Measurements from ENCODE around the gene GNG7.
A peak's percentile ranks its signal among the peaks of the same experiment; 100 is the strongest.
"Not testable (repeated sequence)": the region's sequence is repeated elsewhere in the genome, so short reads cannot be mapped to it uniquely, and the experiment has no call there.

GNG7 gene

DNA sequence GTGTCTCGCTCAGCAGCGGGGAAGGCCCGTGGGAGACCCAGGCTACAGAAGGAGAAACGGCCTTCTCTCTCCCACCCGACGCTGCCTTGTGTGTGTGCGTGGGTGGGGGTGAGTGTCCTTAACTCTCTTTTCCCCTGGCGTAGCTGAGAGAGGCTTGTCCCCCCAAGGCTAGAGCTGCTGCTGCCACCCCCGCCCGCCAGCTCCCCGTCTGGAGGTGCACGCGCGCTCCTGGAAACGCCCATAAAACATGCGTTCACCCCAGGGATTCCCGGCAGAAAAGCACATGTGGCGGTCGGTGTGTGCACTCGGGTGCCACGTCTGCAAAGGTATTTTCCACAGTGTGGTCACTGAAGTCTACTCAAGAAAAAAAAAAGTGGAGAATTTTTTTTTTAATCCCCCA, 190.5 kb downstream of the GNG7 start:
- DNase-seq (ENCODE audit: low read depth) = no peak
- no peak overlapping the region for H3K4me3 ChIP-seq (ENCODE audit: low read depth, low read length)

- no peak for DNase-seq (ENCODE audit: low read depth)
- H3K4me3 ChIP-seq (ENCODE audit: low read depth, low read length) = no peak overlapping the region
Observed at GRCh38 chr19:2511570-2511969, 190.9 kb downstream of the GNG7 start.

- no peak overlapping the region for H3K4me3 ChIP-seq (ENCODE audit: low read depth, low read length)
- no peak for DNase-seq (ENCODE audit: low read depth)
Observed at GRCh38 chr19:2509096-2509495, 193.4 kb downstream of the GNG7 start.

DNA sequence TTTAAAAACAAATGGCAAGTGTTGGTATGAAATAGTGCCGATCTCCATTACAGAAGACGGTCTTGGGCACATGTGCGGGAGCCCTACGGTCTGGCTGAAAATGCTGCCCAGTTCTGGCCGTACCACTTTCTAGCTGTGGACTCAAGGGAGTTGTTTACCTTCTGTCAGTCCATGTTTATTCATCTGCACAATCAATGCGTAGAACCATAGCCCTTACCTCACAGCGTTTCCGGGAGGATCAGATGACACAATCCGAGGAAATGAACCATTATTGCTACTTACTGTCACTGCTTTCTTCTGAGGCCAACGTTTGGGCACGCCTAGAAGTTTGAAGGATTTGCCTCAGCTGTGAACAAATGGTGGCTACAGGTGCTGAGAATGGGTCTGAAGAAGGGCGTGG, 195.4 kb downstream of the GNG7 start:
- no peak overlapping the region for H3K4me3 ChIP-seq (ENCODE audit: low read depth, low read length)
- DNase-seq (ENCODE audit: low read depth) = peak; percentile 53

GRCh38 chr19:2506656-2507055, 195.8 kb downstream of the GNG7 start:
- not testable (repeated sequence) for H3K4me3 ChIP-seq (ENCODE audit: low read depth, low read length); DNase-seq (ENCODE audit: low read depth)

- DNase-seq (ENCODE audit: low read depth) = peak; percentile 58
- H3K4me3 ChIP-seq (ENCODE audit: low read depth, low read length) = no peak overlapping the region
Observed at GRCh38 chr19:2503521-2504109, 198.9 kb downstream of the GNG7 start.

GRCh38 chr19:2500841-2501261, 201.6 kb downstream of the GNG7 start:
- DNase-seq (ENCODE audit: low read depth) = no peak
- H3K4me3 ChIP-seq (ENCODE audit: low read depth, low read length) = no peak overlapping the region

GRCh38 chr19:2500156-2500555, 202.3 kb downstream of the GNG7 start:
- no peak for DNase-seq (ENCODE audit: low read depth)
- no peak overlapping the region for H3K4me3 ChIP-seq (ENCODE audit: low read depth, low read length)

- DNase-seq (ENCODE audit: low read depth) = no peak
Observed at GRCh38 chr19:2497186-2497585, 205.3 kb downstream of the GNG7 start.

DNA sequence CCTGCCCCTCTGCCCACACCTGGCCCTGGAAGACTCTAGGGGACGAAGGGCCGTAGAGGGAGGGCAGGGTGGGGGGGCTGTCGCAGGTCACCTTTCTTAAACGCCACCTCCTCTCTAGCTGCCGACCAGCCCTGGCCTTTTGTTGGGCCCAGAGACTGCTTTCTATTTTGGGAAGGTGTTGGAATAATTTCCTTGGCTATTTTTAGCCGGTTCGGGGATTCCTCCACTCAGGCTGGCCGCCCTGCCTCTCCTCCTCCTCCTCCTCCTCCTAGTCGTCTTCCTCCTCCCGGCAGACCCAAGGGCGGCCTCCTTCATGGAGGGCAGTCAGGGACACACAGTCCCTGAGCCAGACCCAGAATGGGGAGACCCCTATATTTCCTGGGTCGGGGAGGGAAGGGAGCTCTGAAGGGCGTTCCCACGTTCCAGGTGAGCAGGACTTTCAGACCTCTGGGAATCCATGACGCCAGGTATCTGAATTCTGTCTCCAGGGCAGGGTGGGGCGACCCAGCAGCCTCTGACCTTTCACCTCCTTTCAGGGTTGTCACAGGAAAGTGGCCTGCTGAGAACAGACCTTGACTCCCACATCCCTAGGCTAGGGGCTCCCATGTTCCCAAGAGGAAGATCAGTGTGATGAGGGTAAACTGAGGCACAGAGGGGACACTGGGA, 206.7 kb downstream of the GNG7 start:
- H3K4me3 ChIP-seq (ENCODE audit: low read depth, low read length) = no peak overlapping the region
- no peak for DNase-seq (ENCODE audit: low read depth)

More at GRCh38 chr19:2497186-2497585, 205.3 kb downstream of the GNG7 start:
- H3K4me3 ChIP-seq (ENCODE audit: low read depth, low read length) = no peak overlapping the region

- DNase-seq (ENCODE audit: low read depth) = no peak
Observed at GRCh38 chr19:2495130-2495641, 207.3 kb downstream of the GNG7 start.

GRCh38 chr19:2494447-2495129, 207.9 kb downstream of the GNG7 start:
- peak; percentile 64 for DNase-seq (ENCODE audit: low read depth)
- H3K4me3 ChIP-seq (ENCODE audit: low read depth, low read length) = peak overlapping the region; percentile 54

More at GRCh38 chr19:2495130-2495641, 207.3 kb downstream of the GNG7 start:
- peak overlapping the region; percentile 54 for H3K4me3 ChIP-seq (ENCODE audit: low read depth, low read length)

DNA sequence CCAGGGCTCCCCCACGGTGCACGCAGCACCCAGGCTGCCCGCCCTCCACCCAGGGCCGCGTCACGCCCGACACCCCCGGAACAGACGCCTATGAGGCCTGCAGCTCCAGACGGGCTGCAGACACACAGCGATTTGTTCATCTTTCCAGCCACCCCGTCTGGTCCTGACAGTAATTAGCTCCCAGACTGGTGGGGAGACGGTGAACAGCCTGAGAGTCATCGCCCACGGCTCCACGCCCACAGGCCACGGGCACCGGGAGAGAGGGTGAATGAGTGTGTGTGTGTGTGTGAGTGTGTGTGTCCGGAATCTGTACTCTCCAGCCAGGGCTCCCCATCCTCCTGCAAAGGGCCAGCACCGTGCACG, 208.4 kb downstream of the GNG7 start:
- peak overlapping the region; percentile 54 for H3K4me3 ChIP-seq (ENCODE audit: low read depth, low read length)
- DNase-seq (ENCODE audit: low read depth) = peak; percentile 66

- not testable (repeated sequence) for H3K4me3 ChIP-seq (ENCODE audit: low read depth, low read length); DNase-seq (ENCODE audit: low read depth)
Observed at GRCh38 chr19:2493448-2493847, 209.0 kb downstream of the GNG7 start.

GRCh38 chr19:2492870-2493269, 209.6 kb downstream of the GNG7 start:
- DNase-seq (ENCODE audit: low read depth) = no peak

GRCh38 chr19:2491130-2491801, 211.2 kb downstream of the GNG7 start:
- peak; percentile 85 for DNase-seq (ENCODE audit: low read depth)
- no peak overlapping the region for H3K4me3 ChIP-seq (ENCODE audit: low read depth, low read length)

More at GRCh38 chr19:2492870-2493269, 209.6 kb downstream of the GNG7 start:
- H3K4me3 ChIP-seq (ENCODE audit: low read depth, low read length) = no peak overlapping the region

DNA sequence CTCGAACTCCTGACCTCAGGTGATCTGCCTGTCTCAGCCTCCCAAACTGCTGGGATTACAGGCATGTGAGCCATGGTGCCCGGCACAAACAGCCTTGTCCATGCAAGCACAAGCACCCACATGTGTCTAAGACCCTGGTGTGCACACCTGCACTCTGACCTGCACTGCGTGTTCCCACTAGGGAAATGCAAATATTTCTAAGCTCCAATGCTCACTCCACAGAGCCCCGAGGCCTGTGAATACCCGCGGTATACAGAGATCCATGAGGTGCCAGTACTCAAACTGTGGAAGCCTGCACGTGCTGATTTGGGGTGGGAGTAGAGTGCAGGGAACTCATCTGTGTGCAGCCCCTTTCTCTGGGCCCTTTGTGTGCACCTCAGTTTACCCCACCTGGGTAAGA, 211.8 kb downstream of the GNG7 start:
- no peak overlapping the region for H3K4me3 ChIP-seq (ENCODE audit: low read depth, low read length)
- no peak for DNase-seq (ENCODE audit: low read depth)

DNA sequence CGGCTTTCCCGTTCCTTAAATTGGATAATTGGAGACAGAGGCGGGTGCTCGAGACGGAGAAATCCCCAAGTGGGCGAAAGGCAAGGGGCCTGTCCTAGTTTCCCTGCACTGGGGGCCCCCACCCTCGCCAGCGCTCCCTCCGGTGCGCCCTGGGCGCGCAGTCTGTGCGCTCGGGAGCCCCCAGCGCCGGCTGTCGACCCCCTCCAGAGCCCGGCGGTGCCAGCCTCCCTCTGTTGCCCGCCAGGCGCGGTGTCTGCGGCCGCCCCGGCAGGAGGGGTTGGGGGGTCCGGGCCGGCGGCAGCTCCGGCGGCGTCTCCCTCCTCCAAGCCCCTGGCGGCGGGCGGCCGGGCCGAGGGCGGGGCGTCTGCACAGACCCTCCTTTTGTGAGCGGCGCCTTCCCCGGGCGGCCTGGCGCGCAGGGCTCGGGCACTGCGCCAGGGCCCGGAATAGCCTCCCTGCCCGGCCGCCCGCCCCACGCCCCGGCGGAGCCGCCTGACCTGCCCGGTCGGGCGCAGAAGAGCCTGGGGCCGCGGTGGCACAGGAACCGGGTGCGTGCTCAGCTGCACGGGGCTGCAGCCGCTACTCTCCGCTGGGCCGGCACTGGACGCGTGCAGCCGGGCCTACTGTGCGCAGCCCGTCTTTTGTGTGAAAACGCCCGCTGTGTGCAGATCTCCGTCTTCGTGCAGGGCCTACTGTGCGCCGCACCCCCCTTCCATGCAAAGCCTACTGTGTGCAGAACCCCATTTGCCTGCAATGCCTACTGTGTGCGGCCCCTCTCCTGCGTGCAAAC, 213.4 kb downstream of the GNG7 start:
- no peak for DNase-seq (ENCODE audit: low read depth)
- H3K4me3 ChIP-seq (ENCODE audit: low read depth, low read length) = peak overlapping the region; percentile 33

- H3K4me3 ChIP-seq (ENCODE audit: low read depth, low read length) = peak overlapping the region; percentile 33
- no peak for DNase-seq (ENCODE audit: low read depth)
Observed at GRCh38 chr19:2488405-2488941, 214.0 kb downstream of the GNG7 start.

All from skeletal muscle cell (primary cell).